IMR-90 (cell line): ENCODE data around the gene C1GALT1. TPM values are rescaled to one million over a fixed set of nuclear protein-coding genes. Genes with fewer than 3 reads are reported as not detected.

Source experiments
- ATAC-seq: fragments of 200-7000 bp; cut with Tn5 transposase; 2 replicates; pipeline ENCODE4 v1.9.1; 2020; ENCODE audit warnings: low read depth, mild to moderate bottlenecking, moderate library complexity
- BruUV-seq: library from RNA; stranded (reverse); fragments of 400-500 nt; replicated peaks from 2 replicates; lab custom pipeline; 2021; lab: Mats Ljungman, UMichigan
- CTCF ChIA-PET: fragments of 300-600 bp; formaldehyde crosslinking; extraction: SDS; loops from one replicate; lab custom pipeline; 2021; ENCODE audit warnings: antibody characterized with exemption; lab: Yijun Ruan, JAX
- POLR2A ChIA-PET: fragments of 300-600 bp; sonication (Branson Sonifier 250); formaldehyde crosslinking; loops from one replicate; lab custom pipeline; 2022; ENCODE audit warnings: antibody characterized with exemption; ENCODE audit not compliant: unreplicated experiment; lab: Charles Lee
- DNase-seq: peaks from one replicate; pipeline ENCODE4 v3.0.0; 2013
- H2AFZ ChIP-seq: replicated peaks from 2 replicates; pipeline ENCODE3; 2013; ENCODE audit warnings: low read length, mild to moderate bottlenecking; ENCODE audit not compliant: poor library complexity
- H2AK5ac ChIP-seq: 2 replicates; pipeline ENCODE4 v1.6.1; 2013; ENCODE audit warnings: low read depth, low read length, inconsistent platforms
- H2AK9ac ChIP-seq: replicated peaks from 2 replicates; pipeline ENCODE3; 2013; ENCODE audit warnings: mild to moderate bottlenecking, low read depth, low read length, moderate library complexity; ENCODE audit not compliant: poor library complexity
- H2BK120ac ChIP-seq: 2 replicates; pipeline ENCODE4 v1.6.1; 2013; ENCODE audit warnings: low read depth, low read length, inconsistent platforms
- H2BK15ac ChIP-seq: 3 replicates; pipeline ENCODE4 v1.6.1; 2013; ENCODE audit warnings: low read depth, low read length, inconsistent platforms
- H2BK20ac ChIP-seq: 2 replicates; pipeline ENCODE4 v1.6.1; 2013; ENCODE audit warnings: low read depth, mild to moderate bottlenecking, inconsistent platforms, low read length, moderate library complexity
- H2BK5ac ChIP-seq: 2 replicates; pipeline ENCODE4 v1.6.1; 2013; ENCODE audit warnings: mild to moderate bottlenecking, low read depth, low read length, inconsistent platforms; ENCODE audit not compliant: poor library complexity, severe bottlenecking
- H3K14ac ChIP-seq: replicated peaks from 2 replicates; pipeline ENCODE4 v1.6.1; 2013; ENCODE audit warnings: low read depth, low read length, inconsistent platforms
- H3K18ac ChIP-seq: 2 replicates; pipeline ENCODE4 v1.6.1; 2013; ENCODE audit warnings: low read depth, low read length, control low read depth
- H3K23ac ChIP-seq: 2 replicates; pipeline ENCODE4 v1.6.1; 2013; ENCODE audit warnings: low read depth, low read length, inconsistent platforms
- H3K27ac ChIP-seq: 2 replicates; pipeline ENCODE4 v1.5.1; 2013; ENCODE audit warnings: mild to moderate bottlenecking, control low read depth, low read length; ENCODE audit not compliant: insufficient read depth
- H3K27me3 ChIP-seq: 2 replicates; pipeline ENCODE4 v1.6.1; 2013; ENCODE audit warnings: low read length; ENCODE audit not compliant: control insufficient read depth, insufficient read depth
- H3K36me3 ChIP-seq: 2 replicates; pipeline ENCODE4 v1.6.1; 2013; ENCODE audit warnings: low read length, mixed read lengths; ENCODE audit not compliant: control insufficient read depth, insufficient read depth
- H3K4ac ChIP-seq: 2 replicates; pipeline ENCODE4 v1.6.1; 2013; ENCODE audit warnings: low read depth, low read length, inconsistent platforms
- H3K4me1 ChIP-seq: 2 replicates; pipeline ENCODE4 v1.6.1; 2013; ENCODE audit warnings: low read length, mixed read lengths; ENCODE audit not compliant: control insufficient read depth, insufficient read depth
- H3K4me2 ChIP-seq: 2 replicates; pipeline ENCODE4 v1.6.1; 2013; ENCODE audit warnings: low read depth, mild to moderate bottlenecking, control low read depth, low read length, moderate library complexity
- H3K4me3 ChIP-seq: 2 replicates; pipeline ENCODE4 v1.5.1; 2013; ENCODE audit warnings: low read depth, mild to moderate bottlenecking, control low read depth, low read length, moderate library complexity; ENCODE audit not compliant: insufficient read depth
- H3K56ac ChIP-seq: 2 replicates; pipeline ENCODE4 v1.6.1; 2013; ENCODE audit warnings: low read length, inconsistent platforms; ENCODE audit not compliant: insufficient read depth; ENCODE audit errors: extremely low read depth
- H3K79me1 ChIP-seq, 2 experiments: 2 replicates each; pipeline ENCODE4 v1.6.1; 2013; ENCODE audit warnings: low read length in 2 of 2, inconsistent platforms in 1 of 2, low read depth in 1 of 2
- H3K9ac ChIP-seq: 2 replicates; pipeline ENCODE4 v1.6.1; 2013; ENCODE audit warnings: low read depth, low read length, control low read depth
- H3K9me1 ChIP-seq: 2 replicates; pipeline ENCODE4 v1.6.1; 2013; ENCODE audit warnings: low read length, inconsistent platforms; ENCODE audit not compliant: insufficient read depth
- H3K9me3 ChIP-seq: 2 replicates; pipeline ENCODE4 v1.6.1; 2013; ENCODE audit warnings: low read length; ENCODE audit not compliant: control insufficient read depth, insufficient read depth
- H4K20me1 ChIP-seq: 2 replicates; pipeline ENCODE4 v1.6.1; 2013; ENCODE audit warnings: low read length, inconsistent platforms; ENCODE audit not compliant: insufficient read depth
- H4K5ac ChIP-seq: 2 replicates; pipeline ENCODE4 v1.6.1; 2013; ENCODE audit warnings: mild to moderate bottlenecking, low read depth, low read length, control low read depth
- H4K8ac ChIP-seq, 2 experiments: 2 replicates each; pipeline ENCODE4 v1.6.1; 2013; ENCODE audit warnings: low read depth in 2 of 2, low read length in 2 of 2, control low read depth in 1 of 2, inconsistent platforms in 1 of 2
- H4K91ac ChIP-seq: 2 replicates; pipeline ENCODE4 v1.6.1; 2013; ENCODE audit warnings: low read depth, low read length, inconsistent platforms; ENCODE audit not compliant: insufficient read depth
- BHLHE40 ChIP-seq: fragments of 150-350 bp; IDR thresholded peaks from 2 replicates; pipeline ENCODE4 v1.6.1; 2016; ENCODE audit warnings: mild to moderate bottlenecking, low read depth, low read length
- CEBPB ChIP-seq: IDR thresholded peaks from 2 replicates; pipeline ENCODE4 v1.6.1; 2012; ENCODE audit warnings: low read depth, low read length, improper control_type of control experiment
- CHD1 ChIP-seq: IDR thresholded peaks from 2 replicates; pipeline ENCODE4 v1.6.1; 2012; ENCODE audit warnings: low read depth, low read length, improper control_type of control experiment
- MAFK ChIP-seq: IDR thresholded peaks from 2 replicates; pipeline ENCODE4 v1.6.1; 2012; ENCODE audit warnings: low read depth, low read length, improper control_type of control experiment
- MAZ ChIP-seq: IDR thresholded peaks from 2 replicates; pipeline ENCODE4 v1.6.1; 2012; ENCODE audit warnings: low read depth, mild to moderate bottlenecking, low read length, improper control_type of control experiment, moderate library complexity, borderline replicate concordance
- MXI1 ChIP-seq: IDR thresholded peaks from 2 replicates; pipeline ENCODE4 v1.6.1; 2012; ENCODE audit warnings: low read depth, mild to moderate bottlenecking, low read length, moderate library complexity, borderline replicate concordance
- NFE2L2 ChIP-seq: fragments of 150-350 bp; IDR thresholded peaks from 2 replicates; pipeline ENCODE4 v1.6.1; 2016; ENCODE audit warnings: low read depth, mild to moderate bottlenecking, low read length
- POLR2A ChIP-seq: IDR thresholded peaks from 2 replicates; pipeline ENCODE4 v1.6.1; 2012; ENCODE audit warnings: mild to moderate bottlenecking, low read depth, low read length
- RAD21 ChIP-seq: IDR thresholded peaks from 2 replicates; pipeline ENCODE4 v1.6.1; 2012; ENCODE audit warnings: low read length, improper control_type of control experiment
- RCOR1 ChIP-seq: IDR thresholded peaks from 2 replicates; pipeline ENCODE4 v1.6.1; 2012; ENCODE audit warnings: mild to moderate bottlenecking, low read length, improper control_type of control experiment; ENCODE audit not compliant: insufficient replicate concordance
- RFX5 ChIP-seq: IDR thresholded peaks from 2 replicates; pipeline ENCODE4 v1.8.0; 2012; ENCODE audit warnings: low read depth, mild to moderate bottlenecking, low read length, moderate library complexity
- WGBS, 2 experiments: methylation state at CpG; one replicate each; pipeline versions ENCODE4 v1.1.5 to v1.1.7; 2013; ENCODE audit warnings: missing lambda C conversion rate in 2 of 2; ENCODE audit not compliant: insufficient read length in 1 of 2; ENCODE audit errors: extremely low coverage in 2 of 2; 5-methylcytosine and 5-hydroxymethylcytosine counted together
- dilution Hi-C: fragments of 300-500 bp; cut with HindIII; formaldehyde crosslinking; loops from one replicate; pipeline ENCODE4 v1.14.3; 2018; ENCODE audit warnings: low sequenced_read_pairs; ENCODE audit not compliant: unreplicated experiment
- in situ Hi-C: fragments of 300-500 bp; cut with MboI; formaldehyde crosslinking; loops from 3 replicates; pipeline ENCODE4 v1.14.3; 2019; ENCODE audit warnings: low sequenced_read_pairs, inconsistent platforms, mixed read lengths
- intact Hi-C: fragments of 100-400 bp; cut with micrococcal nuclease; formaldehyde crosslinking; loops from 2 replicates; pipeline ENCODE4 v1.10.0; 2022
- polyA plus RNA-seq, 3 experiments: library from polyadenylated mRNA; depleted of rRNA; stranded (reverse); fragments of >200 nt; gene quantifications; 2 replicates each; pipeline ENCODE4 v1.2.3, GENCODE V29; 2012; ENCODE audit warnings: low replicate concordance in 1 of 3
- total RNA-seq: library from RNA; depleted of rRNA; stranded (reverse); fragments of >200 nt; gene quantifications from 2 replicates; pipeline ENCODE4 v1.2.3, GENCODE V29; 2012
- TF ChIP-seq, protein P1 (sequence below): fragments of 150-350 bp; IDR thresholded peaks from 2 replicates; pipeline ENCODE4 v1.6.1; 2016; ENCODE audit warnings: low read depth, mild to moderate bottlenecking, low read length, moderate library complexity, borderline replicate concordance
- TF ChIP-seq, protein P2 (sequence below): conservative IDR thresholded peaks from 2 replicates; pipeline ENCODE4 v1.5.1; 2012; ENCODE audit warnings: mild to moderate bottlenecking, low read depth, low read length, improper control_type of control experiment
- TF ChIP-seq, protein P3 (sequence below): fragments of 150-350 bp; IDR thresholded peaks from 2 replicates; pipeline ENCODE4 v1.6.1; 2017; ENCODE audit warnings: mild to moderate bottlenecking, antibody characterized with exemption, low read length, low read depth

C1GALT1 gene
- total and polyA plus RNA-seq, 2 of the 4 experiments (the other 2 are of a cell fraction) = 11.6 to 12.2 TPM

DNA sequence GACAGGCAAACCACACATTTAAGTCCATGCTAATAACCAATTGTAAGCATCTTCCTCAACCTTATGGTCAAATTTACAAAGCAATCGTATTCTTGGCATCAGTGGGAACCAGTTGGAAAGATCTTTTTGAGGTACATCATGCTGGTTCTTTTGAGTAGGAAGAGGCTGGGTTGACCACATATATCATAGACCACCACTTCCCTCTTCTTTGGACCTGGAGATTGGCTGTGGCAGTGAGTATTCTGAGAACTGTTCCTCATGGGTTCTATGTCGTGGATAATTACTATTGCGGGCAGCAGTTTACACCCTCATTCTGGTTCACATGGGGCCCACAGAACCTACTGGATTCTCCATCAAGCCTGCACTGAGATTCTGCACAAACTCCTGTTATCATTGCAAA, 35.5 kb upstream of the C1GALT1 start:
- Histone ChIP-seq H3K4me3 (no peak overlapping the region), H3K14ac (no peak overlapping the region), H3K27ac (no peak overlapping the region), H3K4me1 (no peaks in the 10 kb centered on the region), H3K36me3 (no peaks in the 10 kb centered on the region), H2AK5ac (no peak overlapping the region), H2BK15ac (no peak overlapping the region), H2AFZ (no peak overlapping the region), H3K9me1 (no peaks in the 10 kb centered on the region), H3K56ac (no peak overlapping the region), H4K5ac (no peak overlapping the region), H2BK5ac (no peak overlapping the region), H3K9me3 (no peaks in the 10 kb centered on the region), H3K9ac (no peak overlapping the region), H2BK20ac (no peak overlapping the region), H3K18ac (no peak overlapping the region), H4K91ac (no peak overlapping the region), H3K79me1 (no peaks in the 10 kb centered on the region), H3K27me3 (no peaks in the 10 kb centered on the region), H3K23ac (no peak overlapping the region), H2AK9ac (no peak overlapping the region), H3K4ac (no peak overlapping the region), H4K8ac (no peak overlapping the region), H2BK120ac (no peak overlapping the region), H3K4me2 (no peak overlapping the region), H4K20me1 (no peaks in the 10 kb centered on the region)
- POLR2A ChIA-PET = no interaction called here
- CTCF ChIA-PET = no interaction called here
- no TSS peak for BruUV-seq
- intact Hi-C loops (no loop called here), dilution Hi-C loops (no loop called here), in situ Hi-C loops (no loop called here)
- no CpG with 5 or more reads among the region's 3 CpGs for WGBS, 2 experiments
- ATAC-seq (no peak), DNase-seq (no peak)
- TF ChIP-seq MAZ (no peak), MAFK (no peak), BHLHE40 (no peak), RFX5 (no peak), RCOR1 (no peak), RAD21 (no peak), MXI1 (no peak), CEBPB (no peak), POLR2A (no peak), CHD1 (no peak), NFE2L2 (no peak)
- TF ChIP-seq, protein P1, sequence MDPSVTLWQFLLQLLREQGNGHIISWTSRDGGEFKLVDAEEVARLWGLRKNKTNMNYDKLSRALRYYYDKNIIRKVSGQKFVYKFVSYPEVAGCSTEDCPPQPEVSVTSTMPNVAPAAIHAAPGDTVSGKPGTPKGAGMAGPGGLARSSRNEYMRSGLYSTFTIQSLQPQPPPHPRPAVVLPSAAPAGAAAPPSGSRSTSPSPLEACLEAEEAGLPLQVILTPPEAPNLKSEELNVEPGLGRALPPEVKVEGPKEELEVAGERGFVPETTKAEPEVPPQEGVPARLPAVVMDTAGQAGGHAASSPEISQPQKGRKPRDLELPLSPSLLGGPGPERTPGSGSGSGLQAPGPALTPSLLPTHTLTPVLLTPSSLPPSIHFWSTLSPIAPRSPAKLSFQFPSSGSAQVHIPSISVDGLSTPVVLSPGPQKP = no peak
- TF ChIP-seq, protein P2, sequence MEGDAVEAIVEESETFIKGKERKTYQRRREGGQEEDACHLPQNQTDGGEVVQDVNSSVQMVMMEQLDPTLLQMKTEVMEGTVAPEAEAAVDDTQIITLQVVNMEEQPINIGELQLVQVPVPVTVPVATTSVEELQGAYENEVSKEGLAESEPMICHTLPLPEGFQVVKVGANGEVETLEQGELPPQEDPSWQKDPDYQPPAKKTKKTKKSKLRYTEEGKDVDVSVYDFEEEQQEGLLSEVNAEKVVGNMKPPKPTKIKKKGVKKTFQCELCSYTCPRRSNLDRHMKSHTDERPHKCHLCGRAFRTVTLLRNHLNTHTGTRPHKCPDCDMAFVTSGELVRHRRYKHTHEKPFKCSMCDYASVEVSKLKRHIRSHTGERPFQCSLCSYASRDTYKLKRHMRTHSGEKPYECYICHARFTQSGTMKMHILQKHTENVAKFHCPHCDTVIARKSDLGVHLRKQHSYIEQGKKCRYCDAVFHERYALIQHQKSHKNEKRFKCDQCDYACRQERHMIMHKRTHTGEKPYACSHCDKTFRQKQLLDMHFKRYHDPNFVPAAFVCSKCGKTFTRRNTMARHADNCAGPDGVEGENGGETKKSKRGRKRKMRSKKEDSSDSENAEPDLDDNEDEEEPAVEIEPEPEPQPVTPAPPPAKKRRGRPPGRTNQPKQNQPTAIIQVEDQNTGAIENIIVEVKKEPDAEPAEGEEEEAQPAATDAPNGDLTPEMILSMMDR = no peak
- TF ChIP-seq, protein P3, sequence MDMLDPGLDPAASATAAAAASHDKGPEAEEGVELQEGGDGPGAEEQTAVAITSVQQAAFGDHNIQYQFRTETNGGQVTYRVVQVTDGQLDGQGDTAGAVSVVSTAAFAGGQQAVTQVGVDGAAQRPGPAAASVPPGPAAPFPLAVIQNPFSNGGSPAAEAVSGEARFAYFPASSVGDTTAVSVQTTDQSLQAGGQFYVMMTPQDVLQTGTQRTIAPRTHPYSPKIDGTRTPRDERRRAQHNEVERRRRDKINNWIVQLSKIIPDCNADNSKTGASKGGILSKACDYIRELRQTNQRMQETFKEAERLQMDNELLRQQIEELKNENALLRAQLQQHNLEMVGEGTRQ = no peak
